Measurements from ENCODE around the gene HRH1. TPM values are rescaled to one million over a fixed set of nuclear protein-coding genes. Genes with fewer than 3 reads are reported as not detected.

Gene HRH1
- total RNA-seq, 1 experiment from 2014 or later = 7.0 TPM

DNA sequence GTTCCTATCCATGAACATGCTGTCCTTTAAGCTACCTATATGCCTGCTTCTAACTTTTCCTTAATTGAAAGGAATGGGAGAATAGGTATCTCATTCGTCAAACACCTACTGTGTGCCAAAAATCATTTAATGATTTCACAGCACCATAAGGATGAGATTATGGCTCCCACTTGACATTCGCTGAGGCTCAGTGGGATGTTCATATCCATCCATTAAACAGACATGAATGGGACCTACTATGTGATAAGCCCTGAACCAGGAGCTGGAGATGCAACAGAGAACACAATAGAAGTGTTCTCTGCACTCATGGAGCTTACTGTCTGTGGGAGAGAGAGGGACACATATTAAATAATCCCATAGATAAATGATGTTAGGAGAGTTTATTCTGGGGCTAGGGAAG, 49.7 kb downstream of the HRH1 start:
- ChIA-PET CTCF (no interaction called here), POLR2A (no interaction called here), RAD21 (ENCODE audit: low non-redundant PET in 1 of 2, low total read pairs in 2 of 2, uncharacterized antibody in 2 of 2, unreplicated experiment in 2 of 2) (no interaction called here)
- H4K20me1 ChIP-seq (ENCODE audit: insufficient read depth) = no peaks in the 10 kb centered on the region
- H3K79me2 ChIP-seq (ENCODE audit: insufficient read depth, low read length) = no peaks in the 10 kb centered on the region; the same call in 1 of the 2 replicates
- intact Hi-C loops (cut with micrococcal nuclease) = loop anchor here (10.0 kb wide), 2 partner anchors 259 to 449 kb away; no protein-coding TSS in a partner anchor
- TF ChIP-seq, protein P1, sequence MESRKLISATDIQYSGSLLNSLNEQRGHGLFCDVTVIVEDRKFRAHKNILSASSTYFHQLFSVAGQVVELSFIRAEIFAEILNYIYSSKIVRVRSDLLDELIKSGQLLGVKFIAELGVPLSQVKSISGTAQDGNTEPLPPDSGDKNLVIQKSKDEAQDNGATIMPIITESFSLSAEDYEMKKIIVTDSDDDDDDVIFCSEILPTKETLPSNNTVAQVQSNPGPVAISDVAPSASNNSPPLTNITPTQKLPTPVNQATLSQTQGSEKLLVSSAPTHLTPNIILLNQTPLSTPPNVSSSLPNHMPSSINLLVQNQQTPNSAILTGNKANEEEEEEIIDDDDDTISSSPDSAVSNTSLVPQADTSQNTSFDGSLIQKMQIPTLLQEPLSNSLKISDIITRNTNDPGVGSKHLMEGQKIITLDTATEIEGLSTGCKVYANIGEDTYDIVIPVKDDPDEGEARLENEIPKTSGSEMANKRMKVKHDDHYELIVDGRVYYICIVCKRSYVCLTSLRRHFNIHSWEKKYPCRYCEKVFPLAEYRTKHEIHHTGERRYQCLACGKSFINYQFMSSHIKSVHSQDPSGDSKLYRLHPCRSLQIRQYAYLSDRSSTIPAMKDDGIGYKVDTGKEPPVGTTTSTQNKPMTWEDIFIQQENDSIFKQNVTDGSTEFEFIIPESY (IDR thresholded peaks at IDR 0.05; ENCODE audit: extremely low read depth, insufficient replicate concordance, low read length) = no peak
- TF ChIP-seq POLR2AphosphoS5 (IDR thresholded peaks at IDR 0.05; ENCODE audit: low read depth, low read length) (no peak), SIN3A (IDR thresholded peaks at IDR 0.05; ENCODE audit: low read depth) (no peak), YY1 (IDR thresholded peaks at IDR 0.05; ENCODE audit: extremely low read depth, insufficient replicate concordance, low read depth, low read length) (no peak), CBX3 (IDR thresholded peaks at IDR 0.05; ENCODE audit: low read depth) (no peak), EZH2 (IDR thresholded peaks at IDR 0.05) (no peak), ATF3 (IDR thresholded peaks at IDR 0.05) (no peak), FOSL1 (IDR thresholded peaks at IDR 0.05; ENCODE audit: low read depth) (no peak), CEBPB (IDR thresholded peaks at IDR 0.05; ENCODE audit: low read depth) (no peak), POLR2A (IDR thresholded peaks at IDR 0.05; ENCODE audit: borderline replicate concordance, extremely low read depth, insufficient read depth, insufficient read length) (no peak), EGR1 (IDR thresholded peaks at IDR 0.05; ENCODE audit: low read depth) (no peak)
- no peak overlapping the region for H3K4me2 ChIP-seq (ENCODE audit: low read length)
- no peak overlapping the region for H3K9ac ChIP-seq (ENCODE audit: low read length)
- DNase-seq (ENCODE audit: low read depth, low spot score) (no peak), ATAC-seq (no peak)
- no peaks in the 10 kb centered on the region for H3K9me2 ChIP-seq (ENCODE audit: insufficient read depth)
- peaks cover 22 to 59% of the 10 kb centered on the region in 2 experiments for H3K4me1 ChIP-seq (ENCODE audit: control insufficient read depth in 1 of 2, insufficient read depth in 2 of 2, low read length in 2 of 2)
- no peak overlapping the region for H2AFZ ChIP-seq (ENCODE audit: low read depth, low read length, poor library complexity, severe bottlenecking)
- no peaks in the 10 kb centered on the region for H3K9me3 ChIP-seq (ENCODE audit: control insufficient read depth in 1 of 2, insufficient read depth in 1 of 2, low read depth in 1 of 2, low read length in 2 of 2)
- no peaks in the 10 kb centered on the region for H3K27me3 ChIP-seq (ENCODE audit: insufficient read depth, low read length)
- BruUV-seq (replicated peaks) = no TSS peak
- no peaks in the 10 kb centered on the region for H3K36me3 ChIP-seq (ENCODE audit: control insufficient read depth in 1 of 2, insufficient read depth in 2 of 2, low read length in 2 of 2)
- H3K27ac ChIP-seq (ENCODE audit: low read depth, low read length) = no peak overlapping the region
- H3K4me3 ChIP-seq (replicated peaks in 1 of 2; ENCODE audit: low read depth in 1 of 2, low read length in 2 of 2) = no peak overlapping the region

Measured in HCT116 (cell line).